HepG2 (cell line): ENCODE data around the gene LAMP2. TPM values are rescaled to one million over a fixed set of nuclear protein-coding genes. Genes with fewer than 3 reads are reported as not detected.
A peak's percentile ranks its signal among the peaks of the same experiment; 100 is the strongest.

Experiments used
- ASH2L ChIP-seq: fragments of 300-600, 200-600 bp; sonication (generic); IDR thresholded peaks from 2 replicates; pipeline ENCODE4 v1.7.0; 2017; ENCODE audit warnings: low read depth, mild to moderate bottlenecking, moderate library complexity, mixed read lengths, low read length; ENCODE audit not compliant: insufficient read length
- ATF1 ChIP-seq: IDR thresholded peaks from 2 replicates; pipeline ENCODE4 v1.6.1; 2016; ENCODE audit warnings: mild to moderate bottlenecking, control low read depth
- ATF7 ChIP-seq, 2 experiments: fragments of 450-650 bp in 1 of 2; sonication (generic) in 1 of 2; formaldehyde crosslinking in 1 of 2; IDR thresholded peaks; 2 replicates each; pipeline versions ENCODE4 v1.4.0 to v1.6.1; 2016 to 2020; ENCODE audit warnings: antibody characterized with exemption in 1 of 2, mild to moderate bottlenecking in 1 of 2, missing genetic modification reagents in 1 of 2
- BORCS8-MEF2B ChIP-seq: sonication (generic); formaldehyde crosslinking; IDR thresholded peaks from 2 replicates; pipeline ENCODE4 v1.8.0; 2022; ENCODE audit warnings: mild to moderate bottlenecking, missing genetic modification reagents
- DMAP1 ChIP-seq: IDR thresholded peaks from 2 replicates; pipeline ENCODE4 v1.6.1; 2016
- HDAC1 ChIP-seq: sonication (generic); formaldehyde crosslinking; IDR thresholded peaks from 2 replicates; pipeline ENCODE4 v1.5.1; 2020; ENCODE audit warnings: mild to moderate bottlenecking, missing genetic modification reagents
- MTF2 ChIP-seq: sonication (generic); formaldehyde crosslinking; IDR thresholded peaks from 2 replicates; pipeline ENCODE4 v1.5.0; 2020; ENCODE audit warnings: missing genetic modification reagents, borderline replicate concordance
- MXI1 ChIP-seq: IDR thresholded peaks from 3 replicates; pipeline ENCODE4 v1.6.1; 2012; ENCODE audit warnings: low read depth, low read length, inconsistent platforms, borderline replicate concordance
- NCOA2 ChIP-seq: sonication (generic); formaldehyde crosslinking; IDR thresholded peaks from 2 replicates; pipeline ENCODE4 v1.8.0; 2022; ENCODE audit warnings: inconsistent platforms
- NR2F1 ChIP-seq, 2 experiments: fragments of 450-650 bp in 1 of 2; formaldehyde crosslinking in 1 of 2; IDR thresholded peaks; 2 replicates each; pipeline versions ENCODE4 v1.5.0 to v1.6.1; 2016 to 2020; ENCODE audit warnings: mild to moderate bottlenecking in 1 of 2, missing compliant biosample characterization in 1 of 2, missing genetic modification reagents in 1 of 2, moderate library complexity in 1 of 2
- PHB2 ChIP-seq: fragments of 450-650 bp; IDR thresholded peaks from 2 replicates; pipeline ENCODE4 v1.6.1; 2018; ENCODE audit not compliant: partially characterized antibody
- RARA ChIP-seq: IDR thresholded peaks from 2 replicates; pipeline ENCODE4 v1.6.1; 2016; ENCODE audit warnings: missing genetic modification reagents, missing compliant biosample characterization
- SAFB2 ChIP-seq: sonication (generic); formaldehyde crosslinking; IDR thresholded peaks from 2 replicates; pipeline ENCODE4 v1.5.1; 2020; ENCODE audit warnings: missing genetic modification reagents, low read depth, mild to moderate bottlenecking, borderline replicate concordance
- SALL2 ChIP-seq: sonication (generic); formaldehyde crosslinking; IDR thresholded peaks from 2 replicates; pipeline ENCODE4 v1.8.1; 2023; ENCODE audit warnings: mild to moderate bottlenecking, missing genetic modification reagents, inconsistent platforms
- TAF1 ChIP-seq: sonication (generic); formaldehyde crosslinking; IDR thresholded peaks from 2 replicates; pipeline ENCODE4 v1.4.0; 2020; ENCODE audit warnings: missing genetic modification reagents
- YEATS4 ChIP-seq: sonication (generic); formaldehyde crosslinking; IDR thresholded peaks from 2 replicates; pipeline ENCODE4 v1.4.0; 2020; ENCODE audit warnings: missing genetic modification reagents, borderline replicate concordance
- ZNF556 ChIP-seq: sonication (generic); formaldehyde crosslinking; IDR thresholded peaks from 2 replicates; pipeline ENCODE4 v1.4.0; 2020; ENCODE audit warnings: mild to moderate bottlenecking, missing genetic modification reagents, borderline replicate concordance
- ZNF614 ChIP-seq: IDR thresholded peaks from 2 replicates; pipeline ENCODE4 v1.6.1; 2018; ENCODE audit warnings: missing biosample characterization, missing genetic modification reagents, inconsistent platforms, borderline replicate concordance
- ZNF891 ChIP-seq: sonication (generic); formaldehyde crosslinking; IDR thresholded peaks from 2 replicates; pipeline ENCODE4 v1.5.0; 2020; ENCODE audit warnings: mild to moderate bottlenecking, missing genetic modification reagents
- polyA plus RNA-seq, 8 experiments: library from polyadenylated mRNA; depleted of rRNA in 3 of 8; stranded (reverse) in 7 of 8; unstranded in 1 of 8; fragments of >200 nt; fragmentation: Illumina TruSeq in 4 of 8; extraction: Trizol in 4 of 8; gene quantifications; 2 replicates each; pipeline versions ENCODE4 v1.2.1 to v1.2.3, GENCODE V29; 2011 to 2016; ENCODE audit warnings: low read depth in 4 of 8, missing spikeins in 1 of 8, mixed read lengths in 1 of 8; ENCODE audit not compliant: insufficient read depth in 1 of 8
- total RNA-seq, 5 experiments: library from RNA; depleted of rRNA; stranded (reverse); fragments of >200 nt; fragmentation: Illumina TruSeq; extraction: Trizol; gene quantifications; 2 replicates each; pipeline ENCODE4 v1.2.3, GENCODE V29; 2016; ENCODE audit warnings: low read depth in 1 of 5
- TF ChIP-seq, protein P1 (sequence below): sonication (generic); formaldehyde crosslinking; IDR thresholded peaks from 2 replicates; pipeline ENCODE4 v1.4.0; 2020; ENCODE audit warnings: missing genetic modification reagents
- TF ChIP-seq, protein P2 (sequence below): IDR thresholded peaks from 2 replicates; pipeline ENCODE4 v1.6.1; 2018; ENCODE audit warnings: missing genetic modification reagents
- TF ChIP-seq, protein P3 (sequence below): IDR thresholded peaks from 2 replicates; pipeline ENCODE4 v1.6.1; 2012; ENCODE audit warnings: inconsistent platforms

The LAMP2 gene
- total and polyA plus RNA-seq, 2 of the 13 experiments (the other 11 are each of a cell fraction or from before 2014, with no cell fraction given) = 127 to 170 TPM

DNA sequence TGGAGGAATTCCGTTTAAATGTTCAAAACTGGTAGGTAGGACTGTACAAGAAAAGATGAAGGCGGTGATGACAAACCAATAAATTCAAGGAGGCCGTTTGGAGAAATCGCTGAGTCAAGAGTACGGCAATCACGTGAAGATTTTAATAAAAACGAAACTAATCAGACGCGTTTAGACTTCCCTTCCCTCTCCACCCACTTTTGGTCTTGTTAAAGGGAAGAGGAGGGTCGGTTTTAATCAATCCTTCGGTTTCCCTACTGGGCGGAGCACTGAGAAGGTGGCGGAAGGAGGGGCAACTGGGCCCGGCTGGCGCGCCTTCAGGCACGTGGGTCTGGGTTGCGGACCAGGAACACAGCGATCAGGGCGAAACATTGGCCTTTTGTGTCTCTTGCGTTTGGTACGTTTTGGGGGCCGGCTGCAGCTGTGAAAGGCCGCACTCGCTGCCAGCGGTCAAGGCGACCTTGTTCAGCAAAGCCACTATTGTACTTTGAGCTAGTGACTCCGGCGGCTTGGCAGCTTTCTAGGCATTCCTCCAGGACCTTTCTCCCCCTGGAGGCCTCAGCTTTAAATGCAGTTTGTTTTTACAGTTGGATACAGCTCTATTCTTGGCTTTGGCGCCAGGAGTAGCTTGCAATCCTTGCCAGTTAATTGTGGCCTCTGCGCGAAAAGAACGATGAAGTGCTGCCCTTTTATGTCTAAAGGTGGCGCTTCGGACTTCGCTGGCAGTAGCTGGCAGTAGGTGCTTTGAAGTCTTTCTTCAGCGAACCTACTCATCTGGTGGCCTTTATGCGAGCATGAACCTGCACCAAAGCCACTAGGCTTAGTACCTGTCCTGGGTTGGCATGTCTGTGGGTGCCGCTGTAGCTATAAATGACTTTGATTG is 16.8 kb upstream of the LAMP2 start (continued):
- TF ChIP-seq, protein P1, sequence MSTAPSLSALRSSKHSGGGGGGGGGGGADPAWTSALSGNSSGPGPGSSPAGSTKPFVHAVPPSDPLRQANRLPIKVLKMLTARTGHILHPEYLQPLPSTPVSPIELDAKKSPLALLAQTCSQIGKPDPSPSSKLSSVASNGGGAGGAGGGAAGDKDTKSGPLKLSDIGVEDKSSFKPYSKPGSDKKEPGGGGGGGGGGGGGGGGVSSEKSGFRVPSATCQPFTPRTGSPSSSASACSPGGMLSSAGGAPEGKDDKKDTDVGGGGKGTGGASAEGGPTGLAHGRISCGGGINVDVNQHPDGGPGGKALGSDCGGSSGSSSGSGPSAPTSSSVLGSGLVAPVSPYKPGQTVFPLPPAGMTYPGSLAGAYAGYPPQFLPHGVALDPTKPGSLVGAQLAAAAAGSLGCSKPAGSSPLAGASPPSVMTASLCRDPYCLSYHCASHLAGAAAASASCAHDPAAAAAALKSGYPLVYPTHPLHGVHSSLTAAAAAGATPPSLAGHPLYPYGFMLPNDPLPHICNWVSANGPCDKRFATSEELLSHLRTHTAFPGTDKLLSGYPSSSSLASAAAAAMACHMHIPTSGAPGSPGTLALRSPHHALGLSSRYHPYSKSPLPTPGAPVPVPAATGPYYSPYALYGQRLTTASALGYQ (CRISPR knock-in tag) = no peak; the same call in 1 of the 2 replicates
- TF ChIP-seq NCOA2 (CRISPR knock-in tag) (peak; percentile 55; the same call in 1 of the 2 replicates), MTF2 (CRISPR knock-in tag) (no peak), MXI1 (peak; percentile 15; the same call in 1 of the 3 replicates), ZNF556 (peak; percentile 61; the same call in 1 of the 2 replicates), ATF7 (IDR thresholded peaks at IDR 0.05) (no peak), ATF7 (CRISPR knock-in tag; IDR thresholded peaks at IDR 0.05) (peak; percentile 30; the same call in 1 of the 2 replicates), ZNF891 (CRISPR knock-in tag) (0 out of 2 replicates have a peak, but pooled peaks have one; percentile 37), RARA (CRISPR knock-in tag) (peak; percentile 80), DMAP1 (CRISPR knock-in tag) (peak; percentile 62), YEATS4 (CRISPR knock-in tag) (peak; percentile 46; the same call in 1 of the 2 replicates), TAF1 (CRISPR knock-in tag) (peak; percentile 38; the same call in 1 of the 2 replicates), ASH2L (peak; percentile 45), PHB2 (no peak), SAFB2 (CRISPR knock-in tag) (peak; percentile 37; the same call in 1 of the 2 replicates), SALL2 (CRISPR knock-in tag) (0 out of 2 replicates have a peak, but pooled peaks have one; percentile 36), HDAC1 (peak; percentile 65), ZNF614 (CRISPR knock-in tag) (0 out of 2 replicates have a peak, but pooled peaks have one; percentile 26), NR2F1 (CRISPR knock-in tag; IDR thresholded peaks at IDR 0.05) (0 out of 4 replicates have a peak, but pooled peaks of 1 of the 2 experiments have one; percentile 20), ATF1 (CRISPR knock-in tag) (peak; percentile 20; the same call in 1 of the 2 replicates), BORCS8-MEF2B (CRISPR knock-in tag) (peak; percentile 64; the same call in 1 of the 2 replicates)
- TF ChIP-seq, protein P2, sequence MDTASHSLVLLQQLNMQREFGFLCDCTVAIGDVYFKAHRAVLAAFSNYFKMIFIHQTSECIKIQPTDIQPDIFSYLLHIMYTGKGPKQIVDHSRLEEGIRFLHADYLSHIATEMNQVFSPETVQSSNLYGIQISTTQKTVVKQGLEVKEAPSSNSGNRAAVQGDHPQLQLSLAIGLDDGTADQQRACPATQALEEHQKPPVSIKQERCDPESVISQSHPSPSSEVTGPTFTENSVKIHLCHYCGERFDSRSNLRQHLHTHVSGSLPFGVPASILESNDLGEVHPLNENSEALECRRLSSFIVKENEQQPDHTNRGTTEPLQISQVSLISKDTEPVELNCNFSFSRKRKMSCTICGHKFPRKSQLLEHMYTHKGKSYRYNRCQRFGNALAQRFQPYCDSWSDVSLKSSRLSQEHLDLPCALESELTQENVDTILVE = no peak
- TF ChIP-seq, protein P3, sequence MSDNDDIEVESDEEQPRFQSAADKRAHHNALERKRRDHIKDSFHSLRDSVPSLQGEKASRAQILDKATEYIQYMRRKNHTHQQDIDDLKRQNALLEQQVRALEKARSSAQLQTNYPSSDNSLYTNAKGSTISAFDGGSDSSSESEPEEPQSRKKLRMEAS = peak; percentile 90
